ENCODE results near the gene KLHL40.

DNA sequence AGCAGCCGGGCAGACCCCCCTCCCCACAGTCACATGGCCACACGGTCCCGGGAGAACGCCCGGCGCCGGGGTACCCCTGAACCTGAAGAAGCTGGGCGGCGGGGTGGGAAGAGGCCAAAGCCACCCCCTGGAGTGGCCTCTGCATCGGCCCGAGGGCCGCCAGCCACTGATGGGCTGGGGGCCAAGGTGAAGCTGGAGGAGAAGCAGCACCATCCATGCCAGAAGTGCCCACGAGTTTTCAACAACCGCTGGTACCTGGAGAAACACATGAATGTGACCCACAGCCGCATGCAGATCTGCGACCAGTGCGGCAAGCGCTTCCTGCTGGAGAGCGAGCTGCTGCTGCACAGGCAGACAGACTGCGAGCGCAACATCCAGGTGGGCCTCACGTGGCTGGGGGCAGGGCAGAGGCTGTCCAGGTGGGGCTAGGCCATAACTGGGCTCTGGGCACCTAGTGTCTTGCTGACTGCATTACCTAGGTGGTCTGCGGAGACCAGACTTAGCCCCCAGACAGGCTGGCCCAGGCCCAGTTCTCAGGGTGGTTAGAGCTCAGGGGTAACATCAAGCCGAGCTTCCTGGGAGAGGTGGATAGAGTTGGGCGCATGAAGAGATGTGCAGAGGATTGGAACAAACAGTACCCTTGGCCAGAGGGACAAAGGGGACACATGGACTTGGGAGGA, 25.7 kb upstream of the KLHL40 start:
- TF ChIP-seq, protein P1, sequence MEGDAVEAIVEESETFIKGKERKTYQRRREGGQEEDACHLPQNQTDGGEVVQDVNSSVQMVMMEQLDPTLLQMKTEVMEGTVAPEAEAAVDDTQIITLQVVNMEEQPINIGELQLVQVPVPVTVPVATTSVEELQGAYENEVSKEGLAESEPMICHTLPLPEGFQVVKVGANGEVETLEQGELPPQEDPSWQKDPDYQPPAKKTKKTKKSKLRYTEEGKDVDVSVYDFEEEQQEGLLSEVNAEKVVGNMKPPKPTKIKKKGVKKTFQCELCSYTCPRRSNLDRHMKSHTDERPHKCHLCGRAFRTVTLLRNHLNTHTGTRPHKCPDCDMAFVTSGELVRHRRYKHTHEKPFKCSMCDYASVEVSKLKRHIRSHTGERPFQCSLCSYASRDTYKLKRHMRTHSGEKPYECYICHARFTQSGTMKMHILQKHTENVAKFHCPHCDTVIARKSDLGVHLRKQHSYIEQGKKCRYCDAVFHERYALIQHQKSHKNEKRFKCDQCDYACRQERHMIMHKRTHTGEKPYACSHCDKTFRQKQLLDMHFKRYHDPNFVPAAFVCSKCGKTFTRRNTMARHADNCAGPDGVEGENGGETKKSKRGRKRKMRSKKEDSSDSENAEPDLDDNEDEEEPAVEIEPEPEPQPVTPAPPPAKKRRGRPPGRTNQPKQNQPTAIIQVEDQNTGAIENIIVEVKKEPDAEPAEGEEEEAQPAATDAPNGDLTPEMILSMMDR (optimal IDR thresholded peaks at IDR 0.05 in 1 of 3, IDR thresholded peaks at IDR 0.05 in 1 of 3, conservative IDR thresholded peaks at IDR 0.05 in 1 of 3; ENCODE audit: extremely low read depth in 1 of 3, insufficient read depth in 2 of 3, low read length in 3 of 3) = no peak
- TF ChIP-seq EZH2 (IDR thresholded peaks at IDR 0.05; ENCODE audit: low read length) = no peak
